HG02973 (cell line): ENCODE results near the gene GLIPR1.
"Not testable (repeated sequence)": the region's sequence is repeated elsewhere in the genome, so short reads cannot be mapped to it uniquely, and the experiment has no call there.

ENCODE experiments used
- ATAC-seq: cut with Tn5 transposase; IDR thresholded peaks from one replicate; pipeline ENCODE4 v1.9.1; 2021; ENCODE audit warnings: moderate library complexity; ENCODE audit not compliant: unreplicated experiment

Gene GLIPR1

GRCh38 chr12:75471902-75472890, 8.4 kb upstream of the GLIPR1 start:
- ATAC-seq, result no peak

GRCh38 chr12:75474116-75474515, 6.4 kb upstream of the GLIPR1 start:
- no peak for ATAC-seq

GRCh38 chr12:75476071-75476470, 4.5 kb upstream of the GLIPR1 start:
- ATAC-seq, result no peak

GRCh38 chr12:75477137-75477536, 3.4 kb upstream of the GLIPR1 start:
- ATAC-seq, result no peak

- ATAC-seq, result no peak
These were observed 2.3 kb upstream of the GLIPR1 start for GRCh38 chr12:75478116-75478794.

GRCh38 chr12:75479963-75480461, 543 bp upstream of the GLIPR1 start:
- ATAC-seq, result peak; percentile 31

GRCh38 chr12:75481013-75481705, 604 bp downstream of the GLIPR1 start:
- ATAC-seq, result peak; percentile 15

GRCh38 chr12:75481774-75482173, 1.2 kb downstream of the GLIPR1 start:
- peak; percentile 25 for ATAC-seq

GRCh38 chr12:75482646-75483045, 2.1 kb downstream of the GLIPR1 start:
- no peak for ATAC-seq

- no peak for ATAC-seq
These were observed 2.9 kb downstream of the GLIPR1 start for GRCh38 chr12:75483431-75483830.

- ATAC-seq, result not testable (repeated sequence)
These were observed 3.9 kb downstream of the GLIPR1 start for GRCh38 chr12:75484450-75484849.

GRCh38 chr12:75487308-75487707, 6.8 kb downstream of the GLIPR1 start:
- no peak for ATAC-seq

GRCh38 chr12:75488553-75488952, 8.0 kb downstream of the GLIPR1 start:
- ATAC-seq, result peak; percentile 55

GRCh38 chr12:75489187-75489586, 8.6 kb downstream of the GLIPR1 start:
- ATAC-seq, result no peak

GRCh38 chr12:75489613-75490210, 9.2 kb downstream of the GLIPR1 start:
- ATAC-seq, result no peak

- no peak for ATAC-seq
These were observed 10.6 kb downstream of the GLIPR1 start for GRCh38 chr12:75491169-75491568.

GRCh38 chr12:75503459-75503858, 22.9 kb downstream of the GLIPR1 start:
- no peak for ATAC-seq

GRCh38 chr12:75503866-75504265, 23.3 kb downstream of the GLIPR1 start:
- ATAC-seq, result no peak

GRCh38 chr12:75505706-75506312, 25.3 kb downstream of the GLIPR1 start:
- no peak for ATAC-seq

- no peak for ATAC-seq
These were observed 26.5 kb downstream of the GLIPR1 start for GRCh38 chr12:75507086-75507485.
